Liver (tissue), 9 donors: ENCODE data around the gene CD300C. TPM values are rescaled to one million over a fixed set of nuclear protein-coding genes. Genes with fewer than 3 reads are reported as not detected.

ENCODE experiments used
- DNase-seq: peaks from one replicate; pipeline ENCODE4 v3.0.0-alpha.2; 2017; ENCODE audit warnings: low spot score
- H3K27ac ChIP-seq, 2 donors: one replicate each; pipeline ENCODE4 v1.7.0; 2013; ENCODE audit warnings: inconsistent platforms in 2 of 2, low read length in 2 of 2, control low read depth in 1 of 2, low read depth in 1 of 2, mild to moderate bottlenecking in 1 of 2
- H3K27me3 ChIP-seq, 4 donors: one replicate each; pipeline versions ENCODE4 v1.6.1 to v1.7.0; 2013; ENCODE audit warnings: low read length in 3 of 4, inconsistent platforms in 1 of 4, mild to moderate bottlenecking in 1 of 4, moderate library complexity in 1 of 4; ENCODE audit not compliant: control insufficient read depth in 4 of 4, insufficient read depth in 4 of 4
- H3K36me3 ChIP-seq, 4 donors: one replicate each; pipeline versions ENCODE4 v1.6.1 to v1.7.0; 2013; ENCODE audit warnings: low read length in 3 of 4, mild to moderate bottlenecking in 3 of 4, low read depth in 1 of 4, moderate library complexity in 1 of 4; ENCODE audit not compliant: control insufficient read depth in 4 of 4, insufficient read depth in 3 of 4
- H3K4me1 ChIP-seq, 4 donors: one replicate each; pipeline versions ENCODE4 v1.6.1 to v1.7.0; 2013; ENCODE audit warnings: low read length in 3 of 4, mild to moderate bottlenecking in 3 of 4, moderate library complexity in 1 of 4; ENCODE audit not compliant: control insufficient read depth in 4 of 4, insufficient read depth in 4 of 4
- H3K4me3 ChIP-seq, 3 donors: one replicate each; pipeline versions ENCODE4 v1.6.1 to v1.7.0; 2013; ENCODE audit warnings: low read length in 3 of 3, control low read depth in 1 of 3, low read depth in 1 of 3, mild to moderate bottlenecking in 1 of 3
- H3K9ac ChIP-seq, 2 donors: one replicate each; pipeline ENCODE4 v1.7.0; 2013; ENCODE audit warnings: low read length in 2 of 2, mild to moderate bottlenecking in 2 of 2, moderate library complexity in 2 of 2, control low read depth in 1 of 2, low read depth in 1 of 2
- H3K9me3 ChIP-seq, 4 donors: one replicate each; pipeline versions ENCODE4 v1.6.1 to v1.7.0; 2013; ENCODE audit warnings: low read length in 3 of 4; ENCODE audit not compliant: control insufficient read depth in 4 of 4
- EGR1 ChIP-seq, 2 donors: IDR thresholded peaks; 2 replicates each; pipeline ENCODE4 v1.6.1; 2016 to 2018; ENCODE audit warnings: antibody characterized with exemption in 2 of 2, low read depth in 2 of 2
- FOXA2 ChIP-seq: IDR thresholded peaks from 2 replicates; pipeline ENCODE4 v1.6.1; 2016; ENCODE audit warnings: antibody characterized with exemption
- GABPA ChIP-seq, 2 donors: IDR thresholded peaks in 1 of 2; conservative IDR thresholded peaks in 1 of 2; 2 replicates each; pipeline ENCODE4 v1.6.1; 2016; ENCODE audit warnings: antibody characterized with exemption in 2 of 2, mild to moderate bottlenecking in 1 of 2, moderate library complexity in 1 of 2
- HNF4A ChIP-seq, 2 donors: conservative IDR thresholded peaks; 2 replicates each; pipeline ENCODE4 v1.6.1; 2016; ENCODE audit warnings: antibody characterized with exemption in 2 of 2, mild to moderate bottlenecking in 2 of 2
- HNF4G ChIP-seq: IDR thresholded peaks from 2 replicates; pipeline ENCODE4 v1.6.1; 2016; ENCODE audit warnings: antibody characterized with exemption
- JUND ChIP-seq, 2 donors: IDR thresholded peaks; 2 replicates each; pipeline ENCODE4 v1.6.1; 2016; ENCODE audit warnings: antibody characterized with exemption in 2 of 2
- NR2F2 ChIP-seq: IDR thresholded peaks from 2 replicates; pipeline ENCODE4 v1.6.1; 2016; ENCODE audit warnings: antibody characterized with exemption
- RAD21 ChIP-seq, 2 donors: IDR thresholded peaks; 2 replicates each; pipeline ENCODE4 v1.6.1; 2016; ENCODE audit warnings: antibody characterized with exemption in 2 of 2, mild to moderate bottlenecking in 2 of 2
- SP1 ChIP-seq: IDR thresholded peaks from 2 replicates; pipeline ENCODE4 v1.6.1; 2018; ENCODE audit warnings: antibody characterized with exemption, mild to moderate bottlenecking
- TAF1 ChIP-seq: conservative IDR thresholded peaks from 2 replicates; pipeline ENCODE4 v1.6.1; 2016; ENCODE audit warnings: antibody characterized with exemption, mild to moderate bottlenecking
- WGBS: extraction: QIAGEN DNeasy Blood & Tissue Kit; methylation state at CpG from one replicate; pipeline ENCODE4 v1.1.7; 2013; 5-methylcytosine and 5-hydroxymethylcytosine counted together
- polyA plus RNA-seq, 2 donors: library from polyadenylated mRNA; stranded (reverse) in 1 of 2; unstranded in 1 of 2; fragments of 200-250 nt in 1 of 2; fragments of >200 nt in 1 of 2; fragmentation: Nextera tagmentation in 1 of 2; extraction: Ambion mirVana in 1 of 2; gene quantifications; one replicate each; pipeline versions ENCODE4 v1.2.1 to v1.2.3, GENCODE V29; 2013 to 2015
- total RNA-seq, 2 donors: library from RNA; depleted of rRNA; stranded (reverse); fragments of >200 nt; gene quantifications; one replicate each; pipeline ENCODE4 v1.2.3, GENCODE V29; 2014
- TF ChIP-seq, protein P1 (sequence below): IDR thresholded peaks from 2 replicates; pipeline ENCODE4 v1.6.1; 2016; ENCODE audit warnings: antibody characterized with exemption
- TF ChIP-seq, protein P2 (sequence below): IDR thresholded peaks from 2 replicates; pipeline ENCODE4 v1.6.1; 2016; ENCODE audit warnings: antibody characterized with exemption
- TF ChIP-seq, protein P3 (sequence below): IDR thresholded peaks from 2 replicates; pipeline ENCODE4 v1.6.1; 2016; ENCODE audit warnings: antibody characterized with exemption
- TF ChIP-seq, protein P4 (sequence below): fragments of 150-350 bp; IDR thresholded peaks from 2 replicates; pipeline ENCODE4 v1.5.1; 2017; ENCODE audit warnings: improper control_type of control experiment, low read depth, low read length; ENCODE audit not compliant: missing input control
- TF ChIP-seq, protein P5 (sequence below): IDR thresholded peaks from 2 replicates; pipeline ENCODE4 v1.6.1; 2016; ENCODE audit warnings: antibody characterized with exemption, mild to moderate bottlenecking
- donor health status: healthy.
- donor health status: healthy.
- donor health status: healthy.
- donor health status: healthy.
- donor health status: healthy.

The CD300C gene
- total and polyA plus RNA-seq, 4 donors, result 0.17 to 1.5 (median 1.0) TPM

DNA sequence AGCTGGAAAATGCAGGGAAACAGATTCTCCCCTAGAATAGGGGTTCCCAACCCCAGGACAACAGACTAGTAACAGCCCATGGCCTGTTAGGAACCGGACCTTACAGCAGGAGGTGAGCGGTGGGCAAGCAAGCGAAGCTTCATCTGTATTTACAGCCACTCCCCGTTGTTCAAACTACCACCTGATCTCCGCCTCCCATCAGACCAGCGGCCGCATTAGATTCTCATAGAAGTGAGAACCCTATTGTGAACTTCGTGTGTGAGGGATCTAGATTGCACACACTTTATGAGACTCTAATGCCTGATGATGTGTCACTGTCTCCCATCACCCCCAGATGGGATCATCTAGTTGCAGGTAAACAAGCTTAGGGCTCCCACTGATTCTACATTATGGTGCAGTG lies 18.2 kb downstream of the CD300C start:
- Histone ChIP-seq H3K9ac (no peak overlapping the region), H3K36me3 (no peaks in the 10 kb centered on the region), H3K27ac (no peak overlapping the region), H3K27me3 (peaks cover 0 to 3% (median 0%) of the 10 kb centered on the region in 4 donors), H3K4me1 (no peaks in the 10 kb centered on the region), H3K9me3 (no peaks in the 10 kb centered on the region), H3K4me3 (no peak overlapping the region)
- DNase-seq, result no peak
- WGBS, result 83% methylated on average over 8 of the region's 8 CpGs
- TF ChIP-seq SP1 (no peak), HNF4G (no peak)
- TF ChIP-seq, protein P1, sequence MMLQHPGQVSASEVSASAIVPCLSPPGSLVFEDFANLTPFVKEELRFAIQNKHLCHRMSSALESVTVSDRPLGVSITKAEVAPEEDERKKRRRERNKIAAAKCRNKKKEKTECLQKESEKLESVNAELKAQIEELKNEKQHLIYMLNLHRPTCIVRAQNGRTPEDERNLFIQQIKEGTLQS, result no peak

DNA sequence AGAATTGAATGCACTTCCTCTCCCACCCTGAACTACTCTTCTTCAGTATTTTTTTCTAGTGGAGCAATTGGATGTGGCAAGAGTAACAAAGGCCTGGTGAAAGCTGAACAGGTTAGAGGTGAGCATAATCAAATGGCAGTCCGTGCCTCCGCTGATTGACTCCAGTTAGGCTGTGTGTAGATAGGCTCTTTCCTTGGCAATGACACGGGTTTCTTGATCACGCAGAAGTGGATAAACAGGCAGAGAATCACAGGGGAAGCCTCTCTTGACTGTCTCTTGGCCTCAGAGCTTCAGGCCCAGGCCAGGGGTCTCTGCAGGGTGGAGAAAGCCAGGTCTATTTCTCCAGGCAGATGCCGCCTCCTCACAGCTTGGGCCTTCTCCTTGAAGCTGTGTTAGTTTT lies 18.8 kb downstream of the CD300C start:
- TF ChIP-seq, protein P1, result no peak
- no peak for TF ChIP-seq SP1
- TF ChIP-seq, protein P2, sequence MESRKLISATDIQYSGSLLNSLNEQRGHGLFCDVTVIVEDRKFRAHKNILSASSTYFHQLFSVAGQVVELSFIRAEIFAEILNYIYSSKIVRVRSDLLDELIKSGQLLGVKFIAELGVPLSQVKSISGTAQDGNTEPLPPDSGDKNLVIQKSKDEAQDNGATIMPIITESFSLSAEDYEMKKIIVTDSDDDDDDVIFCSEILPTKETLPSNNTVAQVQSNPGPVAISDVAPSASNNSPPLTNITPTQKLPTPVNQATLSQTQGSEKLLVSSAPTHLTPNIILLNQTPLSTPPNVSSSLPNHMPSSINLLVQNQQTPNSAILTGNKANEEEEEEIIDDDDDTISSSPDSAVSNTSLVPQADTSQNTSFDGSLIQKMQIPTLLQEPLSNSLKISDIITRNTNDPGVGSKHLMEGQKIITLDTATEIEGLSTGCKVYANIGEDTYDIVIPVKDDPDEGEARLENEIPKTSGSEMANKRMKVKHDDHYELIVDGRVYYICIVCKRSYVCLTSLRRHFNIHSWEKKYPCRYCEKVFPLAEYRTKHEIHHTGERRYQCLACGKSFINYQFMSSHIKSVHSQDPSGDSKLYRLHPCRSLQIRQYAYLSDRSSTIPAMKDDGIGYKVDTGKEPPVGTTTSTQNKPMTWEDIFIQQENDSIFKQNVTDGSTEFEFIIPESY, result no peak
- TF ChIP-seq HNF4A (conservative IDR thresholded peaks at IDR 0.05), result no peak
- no peaks in the 10 kb centered on the region for H3K4me1 ChIP-seq
- no peak overlapping the region for H3K27ac ChIP-seq
- H3K9ac ChIP-seq, result no peak overlapping the region
- DNase-seq, result peak; percentile 8
- 84% methylated on average over 5 of the region's 5 CpGs for WGBS
- no peaks in the 10 kb centered on the region for H3K9me3 ChIP-seq
- H3K36me3 ChIP-seq, result no peaks in the 10 kb centered on the region
- peaks cover 0 to 3% (median 0%) of the 10 kb centered on the region in 4 donors for H3K27me3 ChIP-seq
- H3K4me3 ChIP-seq, result no peak overlapping the region

DNA sequence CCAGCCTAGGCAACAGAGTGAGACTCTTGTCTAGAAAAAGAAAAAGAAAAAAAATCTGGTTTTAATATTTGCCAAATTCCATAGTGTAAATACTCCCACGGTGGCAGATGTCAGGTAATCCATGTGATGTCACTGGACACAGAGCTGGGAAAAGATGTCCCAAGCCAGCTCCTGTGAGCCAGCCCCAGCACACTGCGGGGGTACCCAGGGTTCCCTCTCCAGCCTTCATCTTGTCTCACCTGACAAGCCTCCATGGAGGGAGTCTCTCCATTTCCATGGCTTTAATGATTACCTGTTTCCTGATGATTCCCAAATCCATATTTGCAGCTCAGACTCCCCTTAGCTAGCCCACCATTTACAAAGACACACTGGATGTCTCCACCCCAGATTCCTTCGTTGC lies 19.2 kb downstream of the CD300C start:
- Histone ChIP-seq H3K9me3 (no peaks in the 10 kb centered on the region), H3K27me3 (peaks cover 0 to 3% (median 0%) of the 10 kb centered on the region in 4 donors), H3K4me3 (no peak overlapping the region), H3K9ac (no peak overlapping the region), H3K4me1 (no peaks in the 10 kb centered on the region), H3K36me3 (no peaks in the 10 kb centered on the region), H3K27ac (no peak overlapping the region)
- DNase-seq, result no peak
- 50% methylated on average over 3 of the region's 3 CpGs for WGBS
- TF ChIP-seq, protein P2, result no peak
- TF ChIP-seq, protein P3, sequence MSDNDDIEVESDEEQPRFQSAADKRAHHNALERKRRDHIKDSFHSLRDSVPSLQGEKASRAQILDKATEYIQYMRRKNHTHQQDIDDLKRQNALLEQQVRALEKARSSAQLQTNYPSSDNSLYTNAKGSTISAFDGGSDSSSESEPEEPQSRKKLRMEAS, result no peak
- TF ChIP-seq EGR1 (IDR thresholded peaks at IDR 0.05; ENCODE audit: low read depth in 2 of 2) (no peak), GABPA (IDR thresholded peaks at IDR 0.05 in 1 of 2, conservative IDR thresholded peaks at IDR 0.05 in 1 of 2) (no peak), NR2F2 (no peak), TAF1 (no peak), HNF4G (no peak), HNF4A (conservative IDR thresholded peaks at IDR 0.05) (no peak), JUND (IDR thresholded peaks at IDR 0.05) (no peak), SP1 (no peak), RAD21 (IDR thresholded peaks at IDR 0.05) (no peak), FOXA2 (no peak)
- TF ChIP-seq, protein P4, sequence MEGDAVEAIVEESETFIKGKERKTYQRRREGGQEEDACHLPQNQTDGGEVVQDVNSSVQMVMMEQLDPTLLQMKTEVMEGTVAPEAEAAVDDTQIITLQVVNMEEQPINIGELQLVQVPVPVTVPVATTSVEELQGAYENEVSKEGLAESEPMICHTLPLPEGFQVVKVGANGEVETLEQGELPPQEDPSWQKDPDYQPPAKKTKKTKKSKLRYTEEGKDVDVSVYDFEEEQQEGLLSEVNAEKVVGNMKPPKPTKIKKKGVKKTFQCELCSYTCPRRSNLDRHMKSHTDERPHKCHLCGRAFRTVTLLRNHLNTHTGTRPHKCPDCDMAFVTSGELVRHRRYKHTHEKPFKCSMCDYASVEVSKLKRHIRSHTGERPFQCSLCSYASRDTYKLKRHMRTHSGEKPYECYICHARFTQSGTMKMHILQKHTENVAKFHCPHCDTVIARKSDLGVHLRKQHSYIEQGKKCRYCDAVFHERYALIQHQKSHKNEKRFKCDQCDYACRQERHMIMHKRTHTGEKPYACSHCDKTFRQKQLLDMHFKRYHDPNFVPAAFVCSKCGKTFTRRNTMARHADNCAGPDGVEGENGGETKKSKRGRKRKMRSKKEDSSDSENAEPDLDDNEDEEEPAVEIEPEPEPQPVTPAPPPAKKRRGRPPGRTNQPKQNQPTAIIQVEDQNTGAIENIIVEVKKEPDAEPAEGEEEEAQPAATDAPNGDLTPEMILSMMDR, result no peak
- TF ChIP-seq, protein P5, sequence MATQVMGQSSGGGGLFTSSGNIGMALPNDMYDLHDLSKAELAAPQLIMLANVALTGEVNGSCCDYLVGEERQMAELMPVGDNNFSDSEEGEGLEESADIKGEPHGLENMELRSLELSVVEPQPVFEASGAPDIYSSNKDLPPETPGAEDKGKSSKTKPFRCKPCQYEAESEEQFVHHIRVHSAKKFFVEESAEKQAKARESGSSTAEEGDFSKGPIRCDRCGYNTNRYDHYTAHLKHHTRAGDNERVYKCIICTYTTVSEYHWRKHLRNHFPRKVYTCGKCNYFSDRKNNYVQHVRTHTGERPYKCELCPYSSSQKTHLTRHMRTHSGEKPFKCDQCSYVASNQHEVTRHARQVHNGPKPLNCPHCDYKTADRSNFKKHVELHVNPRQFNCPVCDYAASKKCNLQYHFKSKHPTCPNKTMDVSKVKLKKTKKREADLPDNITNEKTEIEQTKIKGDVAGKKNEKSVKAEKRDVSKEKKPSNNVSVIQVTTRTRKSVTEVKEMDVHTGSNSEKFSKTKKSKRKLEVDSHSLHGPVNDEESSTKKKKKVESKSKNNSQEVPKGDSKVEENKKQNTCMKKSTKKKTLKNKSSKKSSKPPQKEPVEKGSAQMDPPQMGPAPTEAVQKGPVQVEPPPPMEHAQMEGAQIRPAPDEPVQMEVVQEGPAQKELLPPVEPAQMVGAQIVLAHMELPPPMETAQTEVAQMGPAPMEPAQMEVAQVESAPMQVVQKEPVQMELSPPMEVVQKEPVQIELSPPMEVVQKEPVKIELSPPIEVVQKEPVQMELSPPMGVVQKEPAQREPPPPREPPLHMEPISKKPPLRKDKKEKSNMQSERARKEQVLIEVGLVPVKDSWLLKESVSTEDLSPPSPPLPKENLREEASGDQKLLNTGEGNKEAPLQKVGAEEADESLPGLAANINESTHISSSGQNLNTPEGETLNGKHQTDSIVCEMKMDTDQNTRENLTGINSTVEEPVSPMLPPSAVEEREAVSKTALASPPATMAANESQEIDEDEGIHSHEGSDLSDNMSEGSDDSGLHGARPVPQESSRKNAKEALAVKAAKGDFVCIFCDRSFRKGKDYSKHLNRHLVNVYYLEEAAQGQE, result no peak
- TF ChIP-seq, protein P1, result no peak
